Right lung (tissue), 5 donors: ENCODE results near the gene EXOC4. TPM values are rescaled to one million over a fixed set of nuclear protein-coding genes. Genes with fewer than 3 reads are reported as not detected.
A peak's percentile ranks its signal among the peaks of the same experiment; 100 is the strongest.

Source experiments
- DNase-seq, 2 donors: peaks; one replicate each; pipeline ENCODE4 v3.0.0-alpha.2; 2013
- polyA plus RNA-seq, 5 donors: library from polyadenylated mRNA; unstranded; fragments of 120-200 nt; gene quantifications; one replicate each; pipeline versions ENCODE4 v1.2.1 to v1.2.3, GENCODE V29; 2013; ENCODE audit warnings: inconsistent platforms in 1 of 5, low replicate concordance in 1 of 5; ENCODE audit not compliant: insufficient read length in 5 of 5, insufficient read depth in 1 of 5

Gene EXOC4
- polyA plus RNA-seq, 5 donors = 44.0 to 67.8 (median 61.9) TPM

GRCh38 chr7:134034652-134035051, 781.8 kb downstream of the EXOC4 start:
- DNase-seq = no peak

- DNase-seq = no peak
Observed at GRCh38 chr7:134037991-134038390, 785.1 kb downstream of the EXOC4 start.

GRCh38 chr7:134040988-134041387, 788.1 kb downstream of the EXOC4 start:
- DNase-seq = no peak

- no peak for DNase-seq
Observed at GRCh38 chr7:134041477-134041876, 788.6 kb downstream of the EXOC4 start.

- no peak for DNase-seq
Observed at GRCh38 chr7:134042307-134042706, 789.4 kb downstream of the EXOC4 start.

- no peak for DNase-seq
Observed at GRCh38 chr7:134044682-134045081, 791.8 kb downstream of the EXOC4 start.

- DNase-seq = no peak
Observed at GRCh38 chr7:134045716-134046115, 792.8 kb downstream of the EXOC4 start.

GRCh38 chr7:134046594-134047128, 793.8 kb downstream of the EXOC4 start:
- DNase-seq = no peak

GRCh38 chr7:134047675-134048074, 794.8 kb downstream of the EXOC4 start:
- DNase-seq = no peak

GRCh38 chr7:134048166-134048565, 795.3 kb downstream of the EXOC4 start:
- DNase-seq = no peak

- no peak for DNase-seq
Observed at GRCh38 chr7:134051020-134051419, 798.1 kb downstream of the EXOC4 start.

GRCh38 chr7:134056816-134057215, 803.9 kb downstream of the EXOC4 start:
- DNase-seq = no peak

GRCh38 chr7:134058521-134058920, 805.6 kb downstream of the EXOC4 start:
- DNase-seq = no peak

GRCh38 chr7:134058980-134059379, 806.1 kb downstream of the EXOC4 start:
- DNase-seq = peak; percentile 2 to 14

GRCh38 chr7:134059921-134060320, 807.0 kb downstream of the EXOC4 start:
- DNase-seq = no peak

GRCh38 chr7:134060874-134061273, 808.0 kb downstream of the EXOC4 start:
- DNase-seq = no peak

GRCh38 chr7:134062460-134062859, 809.6 kb downstream of the EXOC4 start:
- no peak for DNase-seq

- no peak for DNase-seq
Observed at GRCh38 chr7:134065415-134065814, 812.5 kb downstream of the EXOC4 start.

GRCh38 chr7:134067164-134067563, 814.3 kb downstream of the EXOC4 start:
- DNase-seq = no peak

GRCh38 chr7:134068670-134069069, 815.8 kb downstream of the EXOC4 start:
- DNase-seq = no peak

GRCh38 chr7:134069187-134069586, 816.3 kb downstream of the EXOC4 start:
- DNase-seq = no peak

- DNase-seq = no peak
Observed at GRCh38 chr7:134070673-134071072, 817.8 kb downstream of the EXOC4 start.

- no peak for DNase-seq
Observed at GRCh38 chr7:134071355-134072331, 818.8 kb downstream of the EXOC4 start.
